Measurements from ENCODE around the gene PYGO2.

Gene PYGO2, protein sequence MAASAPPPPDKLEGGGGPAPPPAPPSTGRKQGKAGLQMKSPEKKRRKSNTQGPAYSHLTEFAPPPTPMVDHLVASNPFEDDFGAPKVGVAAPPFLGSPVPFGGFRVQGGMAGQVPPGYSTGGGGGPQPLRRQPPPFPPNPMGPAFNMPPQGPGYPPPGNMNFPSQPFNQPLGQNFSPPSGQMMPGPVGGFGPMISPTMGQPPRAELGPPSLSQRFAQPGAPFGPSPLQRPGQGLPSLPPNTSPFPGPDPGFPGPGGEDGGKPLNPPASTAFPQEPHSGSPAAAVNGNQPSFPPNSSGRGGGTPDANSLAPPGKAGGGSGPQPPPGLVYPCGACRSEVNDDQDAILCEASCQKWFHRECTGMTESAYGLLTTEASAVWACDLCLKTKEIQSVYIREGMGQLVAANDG

DNA sequence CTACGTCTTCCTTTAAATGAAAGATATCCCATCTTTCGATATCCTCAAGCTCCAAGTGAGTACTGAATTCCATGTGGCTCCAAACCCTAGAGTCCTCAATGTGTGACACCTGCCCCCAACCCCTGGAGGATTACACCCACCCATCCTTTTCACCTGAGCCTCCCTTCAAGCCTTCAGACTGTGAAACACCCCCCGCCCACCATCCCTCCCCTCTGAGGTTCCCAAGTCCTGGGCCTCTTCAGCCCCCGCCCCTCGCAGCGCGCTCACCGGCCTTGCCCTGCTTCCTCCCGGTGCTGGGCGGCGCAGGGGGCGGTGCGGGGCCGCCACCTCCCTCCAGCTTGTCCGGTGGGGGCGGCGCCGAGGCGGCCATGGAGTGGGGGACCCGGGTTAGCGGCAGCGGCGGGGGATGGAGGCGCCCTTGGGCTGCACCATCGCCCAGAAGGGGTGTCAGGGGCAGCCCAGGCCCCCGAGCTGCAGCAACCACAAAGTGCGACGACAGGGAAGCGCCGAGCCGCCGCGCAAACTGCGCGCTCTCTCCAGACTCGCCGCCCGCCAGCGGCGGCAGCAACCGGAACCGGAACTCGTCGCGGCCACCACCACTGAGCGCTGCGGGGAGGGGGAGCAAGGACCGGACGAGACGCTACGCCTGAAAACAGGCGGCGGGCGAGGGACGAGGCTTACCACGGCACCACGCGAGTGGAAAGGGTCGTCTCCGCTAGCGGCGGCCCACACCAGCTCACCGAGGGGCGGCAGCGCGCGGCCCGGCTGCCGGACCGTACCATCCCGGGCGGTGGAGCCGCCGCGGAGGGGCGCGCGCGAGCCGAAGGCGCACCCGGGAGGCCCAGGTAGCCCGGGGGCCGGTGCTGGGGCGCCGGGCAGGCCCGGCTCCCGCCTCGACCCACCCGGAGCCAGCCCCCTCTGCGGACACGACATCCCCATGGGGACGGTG is at the start of gene PYGO2:
Gene PYGO2 (minus strand): TSS at position 576 of the 949 bp plus-strand sequence. CDS start 206 bp downstream, at position 370.
- peak; percentile 69 to 71 for DNase-seq

GRCh38 chr1:155011004-155011416 is 49.4 kb upstream of the PYGO2 start:
- DNase-seq = no peak

DNA sequence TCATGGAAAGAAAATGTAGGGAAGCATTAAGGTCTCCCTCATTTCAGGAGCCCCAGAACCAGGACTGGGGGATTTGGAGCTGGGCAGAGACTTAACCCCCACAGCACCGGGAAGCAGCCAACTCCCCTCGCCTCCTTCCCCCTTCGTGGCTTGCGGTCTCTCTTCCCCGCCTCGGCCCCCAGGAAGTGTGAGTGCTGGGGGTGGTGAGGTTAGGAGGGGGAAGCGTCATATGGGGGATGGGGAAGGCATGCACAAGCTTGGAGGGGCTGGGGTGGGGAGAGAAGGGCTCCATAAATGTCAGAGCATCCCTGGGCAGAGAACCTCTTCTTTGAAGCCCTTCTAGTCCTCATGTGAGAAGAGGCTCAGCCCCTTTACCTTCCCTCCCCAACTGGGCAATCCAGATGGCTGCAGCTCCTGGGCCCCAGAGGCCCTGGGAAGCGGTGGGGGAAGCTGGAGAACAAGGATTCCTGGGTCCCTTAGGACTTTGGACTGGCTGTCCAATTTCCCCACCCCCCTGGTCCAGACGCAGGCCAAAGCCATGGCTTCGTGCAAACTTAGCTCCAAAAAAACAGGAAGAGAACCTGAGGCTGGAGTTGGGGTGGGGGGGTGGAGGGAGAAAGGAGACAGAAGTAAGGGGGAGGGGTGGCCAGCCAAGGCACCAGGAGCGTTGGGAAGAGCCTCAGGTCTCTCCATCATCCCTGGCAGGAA is 48.8 kb upstream of the PYGO2 start:
- no peak for DNase-seq

- no peak for DNase-seq
These were observed 48.2 kb upstream of the PYGO2 start for GRCh38 chr1:155009742-155010141.

GRCh38 chr1:155009221-155009711 is 47.7 kb upstream of the PYGO2 start:
- DNase-seq = no peak

GRCh38 chr1:155008015-155008941 is 46.7 kb upstream of the PYGO2 start:
- DNase-seq = peak; percentile 49 to 57

GRCh38 chr1:155007251-155007828 is 45.8 kb upstream of the PYGO2 start:
- no peak for DNase-seq

GRCh38 chr1:155006601-155007101 is 45.1 kb upstream of the PYGO2 start:
- peak in 1 of 2 experiments; percentile 34 for DNase-seq

DNA sequence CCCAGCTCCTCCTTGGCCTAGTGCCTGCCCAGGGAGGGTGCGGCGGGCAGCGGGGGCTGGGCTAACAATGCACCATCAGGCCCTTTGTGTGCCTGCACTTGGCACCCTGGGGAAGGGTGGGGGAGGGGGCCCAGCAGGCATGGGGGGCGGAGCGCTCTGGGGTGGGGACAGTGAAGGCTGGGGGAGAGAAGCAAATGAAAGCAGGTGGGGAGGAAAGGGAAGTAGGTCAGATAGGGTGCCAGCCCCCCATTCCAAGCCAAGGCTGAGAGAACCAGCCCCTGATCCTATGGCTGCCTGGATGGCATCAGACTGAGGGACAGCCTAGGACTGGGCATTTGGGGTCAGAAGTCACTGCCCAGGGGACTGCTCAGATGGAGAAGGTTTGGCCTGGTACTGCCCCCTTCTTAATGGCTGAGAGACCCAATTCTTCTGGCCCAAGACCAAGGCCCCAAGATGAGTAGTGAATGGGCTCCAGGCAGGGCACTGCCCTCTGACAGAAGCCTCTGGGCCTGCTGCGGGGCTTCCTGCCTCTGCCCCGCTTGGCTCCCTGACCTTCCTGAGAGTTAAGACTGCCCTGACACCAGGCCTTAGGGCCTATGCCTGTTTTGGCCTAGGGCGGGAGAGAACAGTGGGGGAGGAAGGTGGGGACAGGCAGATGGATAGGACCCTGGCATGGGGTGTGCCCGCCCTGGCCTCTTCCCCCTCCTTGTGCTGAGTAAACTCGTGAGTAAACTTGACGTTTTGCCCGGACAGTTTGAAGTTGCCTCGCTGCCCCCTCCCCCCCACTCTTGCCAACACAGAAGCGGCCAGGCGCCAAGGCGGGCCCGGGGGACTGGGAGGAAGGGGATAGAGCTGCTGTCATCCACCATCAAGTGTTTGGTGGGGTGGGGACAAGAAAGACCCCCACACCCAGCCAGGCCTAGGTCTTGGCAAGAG is 43.8 kb upstream of the PYGO2 start:
- no peak for DNase-seq

GRCh38 chr1:155004352-155005075 is 42.9 kb upstream of the PYGO2 start:
- DNase-seq = no peak

GRCh38 chr1:155003766-155004351 is 42.3 kb upstream of the PYGO2 start:
- DNase-seq = no peak

DNA sequence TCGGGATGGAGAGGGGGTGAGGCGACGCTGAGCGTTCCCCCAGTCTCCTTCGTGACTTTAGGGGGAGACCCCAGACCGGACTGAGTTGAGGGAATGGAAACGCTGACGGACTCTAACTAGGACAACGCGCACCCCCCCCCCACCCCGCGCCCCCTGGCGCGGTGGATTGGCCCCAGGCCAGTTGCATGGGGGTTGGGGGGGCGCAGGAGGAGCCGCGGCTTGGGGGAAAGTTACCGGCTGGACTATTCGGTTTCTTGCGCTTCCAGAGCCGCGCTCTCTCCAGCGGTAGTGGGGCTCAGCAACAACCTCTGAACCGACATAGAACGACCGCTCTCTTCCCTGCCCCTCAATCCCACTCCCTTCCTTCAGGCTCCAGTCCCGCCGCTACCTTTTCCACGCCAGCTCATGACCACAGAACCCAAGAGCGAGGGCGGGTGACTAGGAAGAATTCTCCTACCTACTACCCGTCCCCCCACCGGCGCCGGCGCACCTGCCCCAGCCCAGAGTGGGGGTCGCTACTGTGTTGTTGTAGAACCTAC is 41.7 kb upstream of the PYGO2 start:
- DNase-seq = no peak

GRCh38 chr1:155002464-155003226 is 41.1 kb upstream of the PYGO2 start, which contains the start of gene ZBTB7B:
ZBTB7B (plus strand) TSS chr1:155002802; CDS start chr1:155014661, 11,859 bp downstream.
- no peak for DNase-seq

- DNase-seq = peak; percentile 99
These were observed 40.3 kb upstream of the PYGO2 start for GRCh38 chr1:155001675-155002463.

DNA sequence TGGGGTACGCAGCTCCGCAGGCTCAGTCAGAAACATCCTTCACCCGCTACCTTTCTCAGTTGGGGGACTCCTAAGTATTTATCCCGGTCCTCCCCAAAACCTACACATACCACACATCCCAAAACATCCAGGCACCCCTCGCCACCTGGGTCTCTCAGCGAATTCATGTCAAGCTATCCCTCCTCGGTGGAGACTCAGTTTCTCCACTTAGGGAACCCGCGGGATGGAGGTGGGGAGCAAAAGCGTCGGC is 39.8 kb upstream of the PYGO2 start:
- DNase-seq = no peak

DNA sequence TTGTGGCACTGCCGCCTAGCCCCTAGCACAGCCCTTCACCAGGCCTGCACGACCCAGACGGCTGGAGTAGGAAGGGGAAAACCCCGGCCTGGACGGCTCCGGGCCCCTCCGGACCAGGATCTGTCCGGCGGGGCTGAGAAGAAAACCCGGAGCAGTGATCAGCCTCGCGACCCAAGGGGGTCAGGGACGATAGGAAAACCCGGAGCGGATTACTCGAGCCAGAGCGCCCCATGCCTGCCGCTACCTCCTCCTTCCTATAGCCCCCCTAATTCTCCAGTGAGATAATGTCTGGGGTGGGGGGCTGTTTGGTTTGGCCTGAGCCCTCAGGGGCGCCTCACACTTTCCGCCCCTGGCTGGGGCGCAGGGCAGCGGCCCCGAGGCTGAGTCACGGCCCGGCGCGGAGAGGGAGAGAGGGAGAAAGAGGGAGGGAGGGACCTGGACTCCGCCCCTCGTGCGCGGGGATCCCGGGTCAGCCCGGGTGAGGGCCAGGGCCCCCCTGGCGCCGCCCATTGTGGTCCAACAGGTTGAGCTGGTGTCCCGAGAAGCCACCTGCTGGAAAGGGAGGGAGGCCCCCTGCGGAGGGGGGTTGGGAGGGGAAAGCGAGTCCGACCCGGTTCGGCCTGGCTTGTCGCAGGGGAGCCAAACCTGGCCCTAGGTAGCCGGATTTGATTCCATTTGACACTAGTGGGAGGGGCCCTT is 39.3 kb upstream of the PYGO2 start:
- peak; percentile 61 to 67 for DNase-seq

DNA sequence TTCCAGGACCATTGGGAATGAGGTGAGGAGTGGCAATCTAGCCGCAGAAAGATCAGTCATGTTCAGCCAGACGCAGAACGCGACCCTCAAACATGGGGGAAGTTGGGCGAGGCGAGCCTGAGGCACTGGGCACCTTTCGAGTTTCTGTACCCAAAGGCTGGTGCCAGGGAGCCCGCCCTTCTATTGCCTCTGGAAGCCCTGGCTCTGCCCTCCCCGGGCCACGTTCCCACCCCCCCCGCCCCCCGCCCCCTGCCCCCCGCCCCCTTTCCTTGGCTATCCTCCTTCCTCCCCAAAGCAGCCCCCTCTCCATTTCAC is 38.8 kb upstream of the PYGO2 start:
- no peak for DNase-seq

All from activated CD4-positive, alpha-beta T cell treated with anti-CD3 and anti-CD28 coated beads, Interleukin-2, amount 50 U/mL, for 4 hours (primary cell).